HG03060 (cell line): ENCODE measurements around the gene CPS1.

Source experiments
- ATAC-seq: cut with Tn5 transposase; IDR thresholded peaks from one replicate; pipeline ENCODE4 v1.9.1; 2021; ENCODE audit warnings: low read depth, moderate number of reproducible peaks; ENCODE audit not compliant: unreplicated experiment

CPS1 gene

DNA sequence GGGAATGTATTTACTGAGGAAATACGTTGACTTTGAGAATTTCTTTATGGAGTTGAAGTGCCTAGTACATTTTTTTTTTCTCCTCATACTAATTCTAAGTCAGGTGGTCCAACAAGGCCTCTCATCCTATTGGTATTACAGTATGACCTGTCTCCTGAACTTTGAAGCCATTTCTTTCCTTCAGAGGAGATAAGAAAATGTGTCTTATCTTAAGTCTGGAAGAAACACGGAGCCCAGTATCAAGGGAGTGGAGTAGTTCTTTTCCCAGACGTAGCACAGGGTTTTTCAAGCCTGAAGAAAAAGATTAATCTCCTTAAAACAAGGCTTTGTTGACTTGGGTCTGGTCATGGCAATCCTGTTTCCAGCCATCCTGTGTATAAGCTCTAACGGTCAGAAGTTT is 11.6 kb upstream of the CPS1 start:
- no peak for ATAC-seq

DNA sequence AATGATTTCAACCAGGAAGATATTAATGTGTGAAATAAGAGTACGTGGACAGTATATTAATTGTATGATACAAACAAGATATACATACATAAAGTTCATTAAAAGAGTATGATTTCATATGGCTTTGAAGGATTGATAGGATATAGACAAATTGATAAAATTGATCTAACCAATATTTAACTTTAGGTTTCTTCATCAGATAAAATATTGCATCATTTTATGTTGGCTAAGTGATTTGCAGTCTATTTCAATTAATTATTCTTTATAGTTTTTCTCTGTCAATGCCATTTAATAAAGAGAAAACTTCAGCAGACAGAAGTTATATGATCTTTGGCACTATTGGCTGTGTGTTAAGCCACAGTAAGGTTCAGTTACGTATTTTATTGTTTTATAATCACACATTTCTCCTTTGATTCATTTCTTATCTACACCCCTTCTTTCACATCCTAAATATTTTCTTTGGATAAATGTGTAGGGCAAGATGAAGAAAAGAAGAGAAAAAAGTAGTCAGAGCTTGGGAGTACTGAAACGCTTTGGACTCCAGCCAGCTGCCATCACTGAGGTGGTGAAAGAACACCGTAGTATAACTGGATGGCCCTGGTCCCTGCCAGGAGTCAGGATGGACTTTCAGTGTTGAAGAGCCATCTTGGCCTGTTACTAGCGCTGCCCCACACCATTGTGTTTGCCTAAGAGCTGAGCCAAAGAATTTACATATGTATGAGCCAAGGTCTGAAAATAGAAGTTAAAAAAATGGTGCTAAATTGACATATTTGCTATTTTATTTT is 9.8 kb upstream of the CPS1 start:
- ATAC-seq, result no peak

DNA sequence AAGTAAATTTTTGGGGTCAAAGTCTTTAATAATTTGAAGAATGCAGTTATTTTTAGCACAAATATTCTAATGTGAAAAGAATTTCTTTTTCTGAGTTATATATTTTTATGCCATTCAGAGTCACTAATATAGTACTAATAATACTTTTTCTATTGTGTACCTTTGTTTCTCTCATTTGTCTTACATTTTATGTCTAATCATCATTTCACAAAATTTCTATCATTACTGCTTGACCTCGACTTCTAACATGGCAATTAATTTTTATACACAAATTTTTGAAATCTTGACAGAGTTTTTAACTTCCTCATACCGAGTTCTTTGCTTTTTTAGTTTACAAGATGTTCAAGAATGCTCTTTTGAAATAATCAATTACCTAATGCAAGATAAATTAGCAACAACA is 8.4 kb upstream of the CPS1 start:
- ATAC-seq, result no peak

DNA sequence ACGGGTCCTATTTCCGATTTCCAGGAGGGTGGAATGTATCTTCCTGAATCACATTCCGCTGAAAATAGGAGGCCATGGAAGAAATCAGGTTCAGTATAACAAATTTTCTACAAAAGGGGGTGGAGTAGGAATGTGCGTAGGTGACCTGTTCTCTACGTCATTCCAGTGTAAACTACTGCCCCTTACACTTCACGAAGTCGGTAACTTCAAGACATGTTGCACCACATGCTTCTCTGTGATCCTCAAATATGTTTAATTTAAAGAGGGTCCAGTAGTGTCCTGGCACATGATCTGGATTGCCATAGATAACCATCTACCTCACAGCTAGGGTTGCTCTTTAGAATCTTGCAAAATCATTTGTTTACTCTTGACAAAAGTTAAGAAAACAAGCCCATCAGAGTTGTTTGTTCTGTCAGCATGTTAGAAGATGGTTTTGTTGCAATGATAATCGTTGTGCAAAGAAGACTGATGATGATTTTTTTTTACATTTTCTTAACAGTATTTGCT is 7.5 kb upstream of the CPS1 start:
- ATAC-seq, result no peak

DNA sequence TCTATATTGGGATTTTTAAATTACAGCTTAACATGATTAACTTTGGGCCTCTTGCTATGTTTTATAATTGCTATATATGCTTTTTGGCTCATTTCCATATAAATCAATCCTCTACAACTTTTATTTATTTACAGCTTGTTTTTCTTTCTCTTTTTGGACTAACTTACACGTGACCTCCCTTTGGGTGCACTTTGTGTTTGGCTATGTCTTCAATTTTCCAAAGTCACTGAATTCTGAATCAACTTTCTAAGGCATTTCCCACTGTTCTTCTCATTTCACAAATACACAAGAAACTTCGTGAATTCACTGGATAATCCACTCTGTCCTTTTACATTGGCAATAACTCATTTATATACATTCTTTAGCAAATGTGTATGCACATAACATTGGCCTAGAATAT is 5.4 kb upstream of the CPS1 start:
- ATAC-seq, result no peak

DNA sequence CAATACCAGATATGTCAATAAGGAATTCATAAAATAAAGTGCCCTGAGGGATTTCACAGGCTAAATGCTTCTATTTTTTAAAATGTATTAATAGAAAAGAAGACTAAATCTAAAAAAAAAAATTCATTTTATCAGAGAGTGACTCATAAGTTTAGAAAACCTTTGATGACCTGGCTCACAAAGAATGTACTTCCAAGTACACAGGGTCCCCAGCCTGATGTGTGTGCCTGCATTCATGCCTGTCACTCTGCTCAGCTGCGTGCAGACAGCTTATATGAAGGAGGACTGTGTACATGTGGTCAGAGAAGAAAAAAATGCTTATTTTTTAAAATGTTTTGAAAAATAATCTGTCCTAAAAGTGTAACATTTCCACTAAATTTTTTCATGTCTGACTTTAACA is 3.0 kb upstream of the CPS1 start:
- no peak for ATAC-seq

DNA sequence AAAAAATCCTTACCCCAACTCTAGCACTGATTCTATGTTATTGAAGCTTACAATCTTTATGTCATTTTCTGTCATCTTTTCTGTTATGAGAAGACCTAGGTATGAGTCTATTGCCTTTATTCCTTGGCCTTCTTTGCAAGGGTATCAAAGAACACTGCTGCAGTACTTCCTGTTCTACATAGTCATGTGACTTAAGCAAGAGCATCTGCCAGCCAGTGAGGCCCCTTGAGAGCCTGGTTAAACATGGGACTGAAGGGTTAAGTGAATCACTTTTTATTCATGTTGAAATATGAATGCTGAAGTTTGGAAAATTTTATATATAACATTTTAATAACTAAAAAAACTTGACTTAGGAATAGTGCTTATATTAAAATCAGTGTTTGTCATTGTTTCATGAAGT is 844 bp upstream of the CPS1 start:
- no peak for ATAC-seq

DNA sequence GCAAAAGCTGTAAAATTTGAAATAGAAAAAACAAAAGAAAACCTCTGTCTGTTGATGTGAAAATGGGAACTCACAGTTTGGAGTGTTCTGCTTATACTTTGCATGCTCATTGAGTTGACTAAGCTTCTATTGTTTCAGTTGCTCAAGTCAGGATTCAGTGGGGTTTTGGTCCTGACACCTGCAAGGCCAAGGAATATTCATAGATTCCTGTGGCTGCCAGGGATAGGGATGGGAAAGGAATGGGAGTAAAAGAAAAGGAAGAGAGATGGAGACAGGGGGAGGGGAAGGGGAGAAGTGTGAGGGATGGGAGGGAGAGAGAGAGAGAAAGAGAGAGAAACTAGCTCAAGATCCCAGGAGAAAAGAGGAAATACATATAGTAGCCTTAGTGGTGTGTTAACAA is 1.3 kb downstream of the CPS1 start:
- no peak for ATAC-seq

DNA sequence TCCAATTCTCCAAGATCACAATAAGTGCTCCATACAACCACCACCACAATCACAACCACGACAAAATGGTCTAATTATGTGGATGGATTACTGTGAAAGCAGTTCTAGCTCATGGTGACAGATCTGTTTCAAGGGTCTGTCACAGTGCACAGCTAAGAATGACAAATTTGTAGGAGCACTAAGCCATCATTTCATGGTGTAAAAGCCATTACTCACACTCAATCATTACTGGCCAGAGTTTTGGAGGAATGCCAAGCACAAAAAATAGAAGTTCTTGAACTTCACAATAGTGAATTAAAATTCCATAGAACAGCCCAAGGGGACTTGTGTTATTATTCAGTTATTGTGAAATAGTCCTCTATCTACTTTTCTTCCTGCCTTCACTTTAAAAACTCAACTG is 2.3 kb downstream of the CPS1 start:
- no peak for ATAC-seq

DNA sequence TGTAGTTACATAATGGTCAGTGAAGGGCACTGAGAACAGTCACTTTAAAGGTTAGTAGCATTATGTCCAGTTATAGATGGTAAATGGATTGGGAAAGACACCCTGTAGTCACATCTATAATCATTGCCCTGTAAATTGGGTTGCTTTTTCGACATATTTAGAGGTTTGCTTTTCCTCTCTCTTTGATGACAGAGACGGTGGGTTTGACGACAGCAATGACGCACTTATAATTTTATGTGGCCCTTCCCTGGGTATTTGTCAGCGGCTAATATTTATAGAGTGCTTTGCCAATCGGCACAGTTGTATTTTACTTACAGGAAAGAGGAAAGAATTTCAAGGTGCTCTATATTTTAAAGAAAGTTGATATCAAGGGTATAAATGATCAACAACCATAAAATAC is 2.8 kb downstream of the CPS1 start:
- ATAC-seq, result no peak

DNA sequence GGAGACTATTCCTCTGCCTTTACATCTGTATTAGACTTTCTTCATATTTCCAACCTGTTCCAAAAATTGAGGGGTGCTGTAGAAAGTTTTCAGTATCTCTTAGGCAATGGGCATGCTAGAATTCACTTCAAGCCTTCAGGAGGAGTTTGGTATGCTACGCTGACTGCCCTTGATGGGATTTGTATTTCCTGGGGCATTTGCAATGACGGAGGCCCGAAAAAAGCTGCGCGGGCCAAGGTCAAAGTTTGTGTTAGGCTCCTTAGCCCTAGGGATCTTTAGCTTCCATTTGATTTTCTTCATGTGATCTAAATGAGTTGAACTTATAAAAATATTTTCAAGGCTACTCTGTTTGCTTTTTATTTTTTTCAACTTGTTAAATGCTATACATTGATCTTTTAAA is 5.1 kb downstream of the CPS1 start:
- ATAC-seq, result no peak

DNA sequence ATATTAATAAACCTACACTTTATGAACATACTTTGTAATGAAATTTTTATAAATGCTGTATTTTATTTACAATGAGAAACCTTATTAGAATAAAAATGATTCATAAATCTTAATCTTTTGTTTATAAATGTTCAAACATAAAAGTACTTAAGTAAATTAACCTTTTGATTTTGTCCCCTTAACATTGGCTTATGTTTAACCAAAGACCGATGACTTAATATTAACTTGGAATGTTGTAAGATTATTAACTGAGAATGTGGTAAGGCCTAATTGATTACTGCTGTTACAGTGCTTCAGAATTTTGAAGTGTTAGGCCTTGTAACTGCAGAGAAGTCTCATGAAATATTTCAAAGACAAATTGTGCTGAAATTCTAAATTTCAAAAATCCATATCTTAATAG is 5.7 kb downstream of the CPS1 start:
- ATAC-seq, result no peak

DNA sequence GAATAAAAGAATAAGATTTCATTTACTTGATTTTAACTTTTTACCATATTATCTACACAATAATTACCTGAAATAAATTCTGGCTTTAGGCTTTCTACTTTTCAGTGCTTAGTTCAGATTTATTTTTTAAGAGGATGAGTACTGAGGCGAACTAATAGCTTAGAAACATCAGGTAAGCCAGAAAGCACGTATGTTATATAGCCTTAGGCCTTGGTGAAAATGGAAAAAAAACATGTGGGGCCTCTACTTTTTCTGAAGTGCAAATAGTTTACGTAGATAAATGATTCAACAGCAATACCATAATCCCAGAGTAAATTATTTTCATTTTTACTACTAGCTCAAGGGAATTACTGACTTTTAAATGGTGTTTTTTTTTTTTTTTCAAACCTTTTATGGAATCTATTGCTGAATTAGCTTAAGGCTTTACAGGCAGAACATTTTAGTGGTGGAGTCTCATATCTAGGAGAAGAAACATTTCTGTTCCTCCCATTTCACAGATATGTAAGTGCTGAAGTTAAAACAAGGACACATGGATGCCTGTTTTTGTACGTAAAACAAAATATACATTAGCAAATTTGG is 6.2 kb downstream of the CPS1 start:
- no peak for ATAC-seq

DNA sequence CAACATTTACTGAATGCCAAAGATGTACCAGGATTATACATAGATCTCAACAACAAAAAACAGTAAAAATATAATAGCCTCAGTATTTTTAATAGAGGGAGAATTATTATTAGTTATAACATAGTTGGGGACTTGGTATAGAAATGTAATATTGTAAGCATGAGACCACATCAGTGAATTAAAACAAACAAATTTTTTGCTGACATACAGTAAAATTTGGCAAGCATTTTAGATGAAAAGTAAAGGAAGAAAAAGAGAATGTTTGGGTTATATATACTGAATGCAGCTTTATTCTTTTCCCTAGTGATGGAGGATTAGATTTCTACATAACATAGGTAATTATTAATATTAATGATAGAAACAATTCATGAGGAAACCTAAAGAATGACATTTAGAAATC is 10.9 kb downstream of the CPS1 start:
- ATAC-seq, result no peak

DNA sequence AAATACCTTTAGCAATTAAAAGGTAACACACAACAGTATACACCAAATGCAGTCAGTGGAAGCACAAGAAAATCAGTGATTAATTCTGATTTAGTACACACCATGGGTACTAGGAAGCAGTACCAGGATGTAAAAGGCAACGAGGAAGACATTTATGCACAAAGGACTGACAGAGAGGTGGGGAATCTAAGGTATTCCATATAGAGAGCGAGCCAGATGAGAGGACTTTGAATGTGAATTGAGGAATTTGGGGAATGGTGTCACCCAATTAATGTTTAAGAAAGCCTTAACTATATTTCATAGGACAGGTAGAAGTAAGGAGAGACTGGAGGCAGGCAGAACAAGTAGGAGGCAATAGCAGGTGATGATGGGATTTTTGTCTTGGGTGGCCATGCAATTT is 11.7 kb downstream of the CPS1 start:
- no peak for ATAC-seq

DNA sequence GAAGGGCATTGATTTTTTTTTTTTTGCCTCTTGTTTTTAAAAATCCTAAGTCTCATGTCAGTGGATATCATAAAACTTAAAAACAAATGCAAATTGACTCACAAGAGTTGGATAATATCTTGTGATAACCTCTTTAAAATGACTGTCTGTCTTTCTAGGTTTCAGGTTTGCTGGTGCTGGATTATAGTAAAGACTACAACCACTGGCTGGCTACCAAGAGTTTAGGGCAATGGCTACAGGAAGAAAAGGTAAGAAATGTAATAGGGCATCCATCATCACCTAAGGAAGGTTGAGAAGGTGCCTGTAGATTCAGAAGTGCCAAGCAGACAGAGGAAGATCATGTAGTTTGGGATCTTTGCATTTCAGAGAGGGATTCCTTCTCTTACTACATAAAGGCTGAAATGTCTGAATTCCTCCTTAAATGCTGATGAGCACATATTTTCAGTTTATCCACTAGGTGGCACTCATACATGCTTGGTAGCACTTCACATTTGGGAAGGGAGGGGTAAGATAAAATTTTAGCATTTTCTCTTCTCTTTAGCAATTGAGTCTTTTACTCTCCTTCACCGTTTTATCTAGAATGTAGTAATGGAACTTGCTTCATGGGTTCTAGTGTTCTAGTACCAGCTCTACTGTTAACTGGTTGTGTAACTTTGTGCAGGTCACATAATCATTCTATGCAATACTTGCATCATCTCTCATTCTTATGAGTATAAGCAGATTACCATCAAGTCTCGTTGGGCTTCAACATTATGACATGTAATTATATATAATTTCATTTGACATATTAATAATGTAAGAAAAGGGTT is 21.1 kb downstream of the CPS1 start:
- ATAC-seq, result peak; percentile 64

DNA sequence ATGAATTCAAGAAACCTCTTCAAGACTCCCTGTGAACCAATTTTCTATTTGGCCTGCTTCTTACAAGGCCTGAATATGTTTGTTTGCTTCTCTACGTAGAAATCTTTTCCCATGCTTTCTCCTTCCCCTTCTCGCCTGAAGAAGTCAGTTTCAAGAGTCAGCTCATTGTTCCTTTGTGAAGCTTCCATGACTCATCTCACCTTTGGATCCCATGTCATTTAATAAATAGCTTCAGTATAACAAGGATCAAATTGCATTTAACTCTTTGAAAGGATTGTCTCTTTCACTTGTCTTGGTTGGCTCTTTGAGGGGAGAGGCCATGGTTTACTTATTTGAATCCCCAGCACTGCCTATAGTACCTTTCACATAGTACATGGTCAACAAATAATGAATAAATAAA is 28.4 kb downstream of the CPS1 start:
- no peak for ATAC-seq

DNA sequence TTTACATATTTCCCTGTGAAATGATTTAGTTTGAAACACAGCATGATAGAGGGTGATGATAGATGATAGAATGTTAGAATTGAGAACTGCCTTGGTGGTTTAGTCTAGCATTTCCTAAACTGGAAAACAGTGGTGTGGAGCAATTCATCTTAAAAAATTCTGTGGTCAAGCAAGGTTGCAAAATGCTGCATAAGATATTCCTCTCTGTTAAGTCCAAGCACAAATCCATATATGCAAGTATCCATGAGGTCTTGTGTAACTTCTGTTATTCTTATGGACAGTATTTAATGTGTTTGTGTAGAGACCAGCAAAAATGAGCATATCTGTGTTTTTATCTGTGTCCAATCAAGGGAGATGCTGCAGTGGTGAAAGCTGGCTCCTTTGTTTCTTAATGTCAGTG is 30.0 kb downstream of the CPS1 start:
- ATAC-seq, result no peak

DNA sequence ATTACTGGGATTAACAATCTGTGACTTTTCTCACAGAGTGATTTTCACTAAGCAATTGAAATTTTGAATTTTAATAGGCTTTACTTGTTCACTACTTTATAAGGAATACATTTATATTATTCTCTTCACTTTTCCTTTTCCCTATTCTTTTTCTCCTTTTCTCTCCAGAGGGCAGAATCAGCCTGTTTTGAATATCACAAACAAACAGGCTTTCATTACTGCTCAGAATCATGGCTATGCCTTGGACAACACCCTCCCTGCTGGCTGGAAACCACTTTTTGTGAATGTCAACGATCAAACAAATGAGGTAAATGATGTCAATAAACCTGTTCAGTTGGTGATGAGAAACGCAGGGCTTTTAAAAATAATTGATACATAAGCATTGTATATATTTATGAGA is 35.3 kb downstream of the CPS1 start:
- ATAC-seq, result no peak

DNA sequence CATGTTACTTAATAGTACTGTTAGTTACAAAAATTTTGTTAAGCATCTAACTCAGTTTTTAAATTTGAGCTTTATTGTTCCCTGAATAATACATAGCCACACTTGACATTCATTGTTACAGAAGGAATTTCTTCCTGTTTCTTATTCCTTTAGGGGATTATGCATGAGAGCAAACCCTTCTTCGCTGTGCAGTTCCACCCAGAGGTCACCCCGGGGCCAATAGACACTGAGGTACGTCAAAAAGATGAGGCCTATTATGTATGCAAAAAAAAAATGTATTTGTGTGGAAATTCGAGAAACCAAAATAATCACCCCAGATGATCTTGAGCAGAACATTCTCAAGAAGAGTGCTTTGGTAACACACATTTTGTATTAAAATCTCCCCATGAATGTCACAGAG is 36.3 kb downstream of the CPS1 start:
- no peak for ATAC-seq

DNA sequence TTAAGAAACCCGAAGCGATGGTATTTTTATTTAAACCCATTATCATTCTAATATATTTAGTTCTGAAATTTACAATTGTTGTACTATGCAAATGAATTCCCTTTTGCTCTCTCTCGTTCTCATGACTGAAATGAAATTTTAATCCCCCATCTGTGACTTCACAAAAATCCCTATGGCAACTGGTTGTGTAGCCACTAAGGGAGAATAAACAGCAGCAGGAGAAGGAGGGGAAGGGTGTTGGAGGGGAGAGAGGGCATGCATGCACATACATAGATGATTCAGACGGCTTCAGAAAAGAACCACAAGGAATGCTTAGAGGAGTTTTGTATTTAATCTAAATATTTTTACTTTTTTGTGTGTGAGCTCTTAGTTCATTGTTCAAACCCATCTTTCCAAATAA is 36.8 kb downstream of the CPS1 start:
- ATAC-seq, result no peak

DNA sequence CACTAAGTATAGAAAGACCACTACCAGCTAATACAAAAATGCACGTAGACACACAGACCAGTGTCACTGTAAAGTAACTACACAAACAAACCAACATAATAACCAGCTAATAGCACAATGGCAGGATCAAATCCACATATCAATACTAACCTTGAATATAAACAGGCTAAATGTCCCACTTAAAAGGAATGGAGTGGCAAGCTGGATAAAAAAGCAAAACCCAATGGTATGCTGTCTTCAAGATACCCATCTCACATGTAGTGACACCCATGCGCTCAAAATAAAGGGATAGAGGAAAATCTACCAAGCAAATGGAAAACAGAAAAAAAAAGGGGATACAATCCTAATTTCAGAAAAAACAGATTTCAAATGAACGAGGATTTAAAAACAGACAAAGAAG is 41.8 kb downstream of the CPS1 start:
- no peak for ATAC-seq
